HL-60/S4 (cell line): Measurements from ENCODE around the gene SLC12A7.

Source experiments
- in situ Hi-C: fragments of 300-500 bp; cut with MboI; formaldehyde crosslinking; loops from 2 replicates; pipeline ENCODE4 v1.14.3; 2022; ENCODE audit warnings: low sequenced_read_pairs

The SLC12A7 gene

GRCh38 chr5:1142886-1143669 is 31.2 kb upstream of the SLC12A7 start:
- in situ Hi-C loops = loop anchor here (25.0 kb wide), 1 partner anchor 206 kb away; no protein-coding TSS in a partner anchor

- in situ Hi-C loops = loop anchor here (25.0 kb wide), 1 partner anchor 205 kb away; no protein-coding TSS in a partner anchor
These were observed 30.0 kb upstream of the SLC12A7 start for GRCh38 chr5:1141834-1142233.

GRCh38 chr5:1140818-1141189 is 28.9 kb upstream of the SLC12A7 start:
- in situ Hi-C loops = loop anchor here (25.0 kb wide), 1 partner anchor 204 kb away; no protein-coding TSS in a partner anchor

DNA sequence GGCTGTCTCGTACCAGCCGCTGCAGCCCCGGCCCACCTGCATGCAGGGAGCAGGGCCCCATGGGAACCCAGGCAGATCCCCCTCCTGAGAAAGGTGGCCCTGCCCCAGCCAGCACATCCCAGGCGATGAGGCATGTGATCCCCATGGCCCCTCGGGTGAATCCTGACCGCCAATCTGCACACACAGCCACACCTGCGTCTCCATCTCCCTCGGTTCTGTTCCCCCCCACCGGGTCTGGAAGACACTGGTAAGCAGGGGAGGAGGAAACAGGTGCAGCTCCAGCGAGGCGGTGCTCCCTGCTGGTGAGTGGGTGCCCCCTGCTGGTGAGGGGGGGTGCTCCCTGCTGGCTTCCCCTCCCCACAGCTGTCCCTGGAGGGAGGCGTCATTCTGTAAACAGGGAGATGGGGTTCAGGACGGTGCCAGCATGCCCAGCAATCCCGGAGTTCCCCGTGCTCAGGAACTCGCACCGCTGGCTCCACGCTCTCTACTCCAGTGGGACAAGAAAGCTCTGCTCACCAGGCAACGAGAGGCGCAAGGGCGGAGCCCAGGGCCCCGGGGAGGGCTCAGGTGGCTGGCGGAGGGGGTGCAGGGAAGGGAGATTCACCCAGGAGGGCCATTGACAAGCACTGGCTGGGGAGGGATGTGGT is 28.4 kb upstream of the SLC12A7 start:
- in situ Hi-C loops = loop anchor here (25.0 kb wide), 1 partner anchor 203 kb away; no protein-coding TSS in a partner anchor

DNA sequence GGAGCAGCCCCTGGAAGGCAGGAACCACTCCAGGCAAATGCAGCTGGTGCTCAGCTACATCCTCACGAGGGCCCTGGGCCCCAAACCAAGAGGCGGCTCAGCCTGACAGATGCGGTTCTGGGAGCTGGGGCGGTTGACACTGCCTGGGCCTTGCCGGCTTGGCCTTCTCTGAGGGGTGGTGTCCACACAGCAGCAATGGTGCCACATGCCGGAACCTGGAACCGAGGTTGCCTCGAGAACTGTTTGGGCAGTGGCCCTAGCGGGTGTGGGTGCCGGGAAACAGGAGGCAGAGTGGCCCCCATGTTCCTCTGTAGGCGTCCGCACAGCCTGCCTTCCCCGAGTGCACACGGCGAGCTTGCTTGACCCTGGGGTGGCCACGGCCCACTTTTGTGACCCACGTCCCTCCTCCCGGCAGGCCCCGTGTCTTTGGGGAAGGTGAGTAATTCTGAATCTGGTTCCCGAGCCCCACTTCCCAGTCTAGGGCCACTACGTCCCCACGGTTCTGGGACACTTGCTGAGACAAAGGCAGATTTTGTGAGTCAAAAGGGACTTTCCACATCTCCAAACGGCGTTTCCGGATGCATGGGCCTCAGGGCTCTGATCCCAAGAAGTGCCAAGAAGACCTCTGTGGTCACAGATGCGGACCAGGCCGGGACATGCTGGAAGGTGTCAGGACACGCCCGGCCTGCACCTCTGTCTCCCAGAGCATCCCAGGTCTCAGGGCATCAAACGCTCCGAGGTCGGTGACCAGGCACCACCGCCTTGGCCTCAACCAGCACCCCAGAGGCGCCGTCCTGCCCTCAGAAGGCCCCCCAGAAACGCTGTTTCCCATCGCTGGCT is 27.7 kb upstream of the SLC12A7 start:
- in situ Hi-C loops = loop anchor here (25.0 kb wide), 1 partner anchor 202 kb away; no protein-coding TSS in a partner anchor

DNA sequence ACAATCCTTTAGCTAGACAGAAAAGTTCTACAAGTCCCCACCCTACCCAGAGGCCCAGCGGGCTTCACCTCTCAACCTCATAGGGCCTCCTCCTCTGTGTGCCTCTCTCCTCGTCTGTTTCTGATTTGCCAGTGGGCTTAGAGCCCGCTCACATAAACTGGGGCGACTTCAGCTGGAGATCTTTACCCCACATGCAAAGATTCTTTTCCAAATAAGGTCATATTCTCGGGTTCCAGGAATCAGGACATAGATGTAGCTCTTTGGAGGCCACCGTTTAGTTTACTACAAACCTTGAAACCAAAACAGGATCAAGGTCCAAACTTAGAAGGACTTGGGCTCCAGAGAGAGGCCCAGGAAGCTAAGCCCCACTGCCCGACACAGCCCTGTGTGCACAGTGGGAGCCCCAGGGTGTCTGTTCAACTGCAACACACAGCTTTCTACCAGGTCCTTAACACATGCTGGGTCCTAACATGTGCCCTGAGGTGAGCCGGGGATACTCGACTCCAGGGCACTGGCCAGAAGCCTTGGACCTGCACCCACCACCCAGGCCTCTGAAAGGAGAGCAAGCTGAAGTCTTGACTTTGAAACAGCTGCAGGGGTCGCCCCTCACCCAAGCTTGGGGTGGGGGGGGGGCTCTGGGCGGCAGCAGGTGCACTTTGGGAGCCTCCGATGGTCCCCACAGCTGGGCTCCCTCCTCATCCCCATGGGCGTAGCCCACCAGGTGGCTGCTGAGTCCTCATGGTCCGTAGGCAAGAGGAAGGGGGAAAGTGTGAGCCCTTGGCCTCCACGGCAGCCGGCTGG is 26.8 kb upstream of the SLC12A7 start:
- in situ Hi-C loops = loop anchor here (25.0 kb wide), 1 partner anchor 201 kb away; no protein-coding TSS in a partner anchor

GRCh38 chr5:1137567-1138444 is 25.9 kb upstream of the SLC12A7 start:
- in situ Hi-C loops = loop anchor here (25.0 kb wide), 1 partner anchor 201 kb away; no protein-coding TSS in a partner anchor

- in situ Hi-C loops = loop anchor here (25.0 kb wide), 1 partner anchor 200 kb away; no protein-coding TSS in a partner anchor
These were observed 25.0 kb upstream of the SLC12A7 start for GRCh38 chr5:1136814-1137213.

- in situ Hi-C loops = loop anchor here (25.0 kb wide), 1 partner anchor 199 kb away; no protein-coding TSS in a partner anchor
These were observed 24.0 kb upstream of the SLC12A7 start for GRCh38 chr5:1135696-1136525.

- in situ Hi-C loops = loop anchor here (25.0 kb wide), 1 partner anchor 197 kb away; no protein-coding TSS in a partner anchor
These were observed 22.6 kb upstream of the SLC12A7 start for GRCh38 chr5:1134478-1134877.

DNA sequence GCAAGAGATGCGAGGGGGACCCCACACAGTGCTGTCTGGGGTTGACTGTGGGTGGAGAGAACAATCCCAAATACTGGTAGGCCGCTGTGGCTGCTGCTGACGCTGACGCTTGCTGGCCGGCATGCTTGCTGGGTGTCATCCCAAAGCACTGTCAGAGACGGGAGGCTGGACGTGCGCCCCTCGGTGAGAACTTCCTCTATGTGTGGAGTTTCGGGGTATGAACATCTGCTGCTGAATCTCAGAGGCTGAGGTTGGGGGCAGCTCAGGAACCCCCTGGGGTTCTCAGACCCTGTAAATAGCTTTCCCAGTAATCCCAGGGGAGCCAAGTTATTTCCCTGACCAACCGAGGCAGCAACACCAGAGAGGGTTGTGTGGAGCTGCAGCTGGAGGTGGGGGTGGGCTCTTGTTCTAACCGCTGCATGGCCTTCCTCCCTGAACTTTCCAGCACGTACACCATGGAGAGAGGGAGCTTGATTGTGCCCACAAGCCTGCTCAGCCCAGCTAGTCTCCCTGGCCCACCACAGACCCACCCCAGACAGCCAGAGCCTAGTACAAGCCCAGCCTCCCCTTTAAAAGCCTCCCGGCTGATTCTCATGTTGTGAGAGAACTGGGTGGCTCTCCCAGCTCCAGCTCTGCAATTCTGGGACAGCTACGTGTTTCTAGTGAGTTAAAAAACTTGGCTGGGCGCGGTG is 21.8 kb upstream of the SLC12A7 start:
- in situ Hi-C loops = loop anchor here (25.0 kb wide), 1 partner anchor 196 kb away; no protein-coding TSS in a partner anchor

- in situ Hi-C loops = loop anchor here (25.0 kb wide), 1 partner anchor 196 kb away; no protein-coding TSS in a partner anchor
These were observed 21.2 kb upstream of the SLC12A7 start for GRCh38 chr5:1133108-1133507.

GRCh38 chr5:1132570-1132969 is 20.7 kb upstream of the SLC12A7 start:
- in situ Hi-C loops = loop anchor here (25.0 kb wide), 1 partner anchor 195 kb away; no protein-coding TSS in a partner anchor

GRCh38 chr5:1131726-1132125 is 19.9 kb upstream of the SLC12A7 start:
- in situ Hi-C loops = loop anchor here (25.0 kb wide), 1 partner anchor 194 kb away; no protein-coding TSS in a partner anchor

DNA sequence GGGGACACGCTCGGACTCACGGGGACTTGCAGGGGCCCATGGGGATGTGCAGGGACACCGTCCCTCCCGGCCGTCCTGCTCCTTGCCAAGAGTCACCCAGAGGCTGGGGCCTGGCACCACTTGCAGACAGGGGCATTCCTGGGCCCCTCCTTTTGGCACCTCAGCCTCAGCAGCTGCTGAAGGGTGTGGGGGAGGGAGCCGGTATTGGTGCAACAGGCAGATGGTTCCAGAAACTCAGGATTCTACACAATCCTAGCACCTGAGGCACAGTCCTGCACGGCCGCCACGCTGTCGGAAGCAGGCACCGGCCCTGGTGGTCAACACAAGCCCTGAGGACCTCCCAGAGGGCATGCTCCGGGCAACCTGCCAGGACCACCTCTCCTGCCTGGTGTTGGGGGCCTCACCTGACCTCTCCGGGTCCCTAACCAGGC is 19.3 kb upstream of the SLC12A7 start:
- in situ Hi-C loops = loop anchor here (25.0 kb wide), 1 partner anchor 194 kb away; no protein-coding TSS in a partner anchor

- in situ Hi-C loops = loop anchor here (25.0 kb wide), 1 partner anchor 193 kb away; no protein-coding TSS in a partner anchor
These were observed 18.5 kb upstream of the SLC12A7 start for GRCh38 chr5:1130218-1130946.
